ENCODE results near the gene OPCML.

DNA sequence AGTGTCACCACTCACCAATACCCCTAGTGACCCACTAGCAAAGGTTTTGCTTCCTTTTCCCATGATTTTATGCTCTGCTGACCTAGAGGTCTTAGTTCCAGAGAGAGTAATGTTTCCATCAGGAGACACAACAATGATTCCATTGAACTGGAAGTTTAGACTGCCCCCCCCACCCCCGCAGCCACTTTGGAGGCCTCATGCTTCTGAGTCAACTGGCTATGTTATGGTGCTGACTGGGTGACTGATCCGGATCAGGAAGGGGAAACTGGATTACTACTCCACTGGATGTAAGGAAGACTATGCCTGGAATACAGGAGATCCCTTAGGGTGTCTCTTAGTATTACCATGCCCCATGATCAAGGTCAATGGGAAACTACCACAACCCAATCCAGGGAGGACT lies 633.6 kb downstream of the OPCML start:
- TF ChIP-seq, protein P1, sequence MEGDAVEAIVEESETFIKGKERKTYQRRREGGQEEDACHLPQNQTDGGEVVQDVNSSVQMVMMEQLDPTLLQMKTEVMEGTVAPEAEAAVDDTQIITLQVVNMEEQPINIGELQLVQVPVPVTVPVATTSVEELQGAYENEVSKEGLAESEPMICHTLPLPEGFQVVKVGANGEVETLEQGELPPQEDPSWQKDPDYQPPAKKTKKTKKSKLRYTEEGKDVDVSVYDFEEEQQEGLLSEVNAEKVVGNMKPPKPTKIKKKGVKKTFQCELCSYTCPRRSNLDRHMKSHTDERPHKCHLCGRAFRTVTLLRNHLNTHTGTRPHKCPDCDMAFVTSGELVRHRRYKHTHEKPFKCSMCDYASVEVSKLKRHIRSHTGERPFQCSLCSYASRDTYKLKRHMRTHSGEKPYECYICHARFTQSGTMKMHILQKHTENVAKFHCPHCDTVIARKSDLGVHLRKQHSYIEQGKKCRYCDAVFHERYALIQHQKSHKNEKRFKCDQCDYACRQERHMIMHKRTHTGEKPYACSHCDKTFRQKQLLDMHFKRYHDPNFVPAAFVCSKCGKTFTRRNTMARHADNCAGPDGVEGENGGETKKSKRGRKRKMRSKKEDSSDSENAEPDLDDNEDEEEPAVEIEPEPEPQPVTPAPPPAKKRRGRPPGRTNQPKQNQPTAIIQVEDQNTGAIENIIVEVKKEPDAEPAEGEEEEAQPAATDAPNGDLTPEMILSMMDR (IDR thresholded peaks at IDR 0.05; ENCODE audit: poor library complexity, severe bottlenecking) = no peak
- TF ChIP-seq RAD21 (conservative IDR thresholded peaks at IDR 0.05) (no peak), POLR2AphosphoS5 (IDR thresholded peaks at IDR 0.05) (no peak), MXI1 (conservative IDR thresholded peaks at IDR 0.05; ENCODE audit: poor library complexity, severe bottlenecking) (no peak)
- TF ChIP-seq, protein P2, sequence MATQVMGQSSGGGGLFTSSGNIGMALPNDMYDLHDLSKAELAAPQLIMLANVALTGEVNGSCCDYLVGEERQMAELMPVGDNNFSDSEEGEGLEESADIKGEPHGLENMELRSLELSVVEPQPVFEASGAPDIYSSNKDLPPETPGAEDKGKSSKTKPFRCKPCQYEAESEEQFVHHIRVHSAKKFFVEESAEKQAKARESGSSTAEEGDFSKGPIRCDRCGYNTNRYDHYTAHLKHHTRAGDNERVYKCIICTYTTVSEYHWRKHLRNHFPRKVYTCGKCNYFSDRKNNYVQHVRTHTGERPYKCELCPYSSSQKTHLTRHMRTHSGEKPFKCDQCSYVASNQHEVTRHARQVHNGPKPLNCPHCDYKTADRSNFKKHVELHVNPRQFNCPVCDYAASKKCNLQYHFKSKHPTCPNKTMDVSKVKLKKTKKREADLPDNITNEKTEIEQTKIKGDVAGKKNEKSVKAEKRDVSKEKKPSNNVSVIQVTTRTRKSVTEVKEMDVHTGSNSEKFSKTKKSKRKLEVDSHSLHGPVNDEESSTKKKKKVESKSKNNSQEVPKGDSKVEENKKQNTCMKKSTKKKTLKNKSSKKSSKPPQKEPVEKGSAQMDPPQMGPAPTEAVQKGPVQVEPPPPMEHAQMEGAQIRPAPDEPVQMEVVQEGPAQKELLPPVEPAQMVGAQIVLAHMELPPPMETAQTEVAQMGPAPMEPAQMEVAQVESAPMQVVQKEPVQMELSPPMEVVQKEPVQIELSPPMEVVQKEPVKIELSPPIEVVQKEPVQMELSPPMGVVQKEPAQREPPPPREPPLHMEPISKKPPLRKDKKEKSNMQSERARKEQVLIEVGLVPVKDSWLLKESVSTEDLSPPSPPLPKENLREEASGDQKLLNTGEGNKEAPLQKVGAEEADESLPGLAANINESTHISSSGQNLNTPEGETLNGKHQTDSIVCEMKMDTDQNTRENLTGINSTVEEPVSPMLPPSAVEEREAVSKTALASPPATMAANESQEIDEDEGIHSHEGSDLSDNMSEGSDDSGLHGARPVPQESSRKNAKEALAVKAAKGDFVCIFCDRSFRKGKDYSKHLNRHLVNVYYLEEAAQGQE (IDR thresholded peaks at IDR 0.05; ENCODE audit: borderline replicate concordance) = no peak
